ENCODE results near the gene ICAM2.
"Not testable (repeated sequence)": the region's sequence is repeated elsewhere in the genome, so short reads cannot be mapped to it uniquely, and the experiment has no call there.

The ICAM2 gene

GRCh38 chr17:63985387-63986140 lies 34.9 kb downstream of the ICAM2 start:
- no peaks in the 10 kb centered on the region for H3K36me3 ChIP-seq (ENCODE audit: control insufficient read depth, insufficient read depth, low read length)
- H3K9ac ChIP-seq (ENCODE audit: low read length) = no peak overlapping the region
- H3K4me3 ChIP-seq (ENCODE audit: low read length) = no peak overlapping the region
- H3K4me1 ChIP-seq (ENCODE audit: control insufficient read depth, insufficient read depth, low read length) = no peaks in the 10 kb centered on the region
- H3K27me3 ChIP-seq (ENCODE audit: control insufficient read depth, insufficient read depth, low read length) = peaks cover 4% of the 10 kb centered on the region
- no peak overlapping the region for H3K27ac ChIP-seq (ENCODE audit: low read depth, low read length)

GRCh38 chr17:63984651-63985386 lies 35.6 kb downstream of the ICAM2 start:
- Histone ChIP-seq H3K4me3 (ENCODE audit: low read length) (no peak overlapping the region), H3K27me3 (ENCODE audit: control insufficient read depth, insufficient read depth, low read length) (no peaks in the 10 kb centered on the region), H3K27ac (ENCODE audit: low read depth, low read length) (no peak overlapping the region), H3K9ac (ENCODE audit: low read length) (no peak overlapping the region), H3K36me3 (ENCODE audit: control insufficient read depth, insufficient read depth, low read length) (no peaks in the 10 kb centered on the region), H3K4me1 (ENCODE audit: control insufficient read depth, insufficient read depth, low read length) (no peaks in the 10 kb centered on the region)

- no peak overlapping the region for H3K27ac ChIP-seq (ENCODE audit: low read depth, low read length)
- no peaks in the 10 kb centered on the region for H3K27me3 ChIP-seq (ENCODE audit: control insufficient read depth, insufficient read depth, low read length)
- H3K4me3 ChIP-seq (ENCODE audit: low read length) = no peak overlapping the region
- no peaks in the 10 kb centered on the region for H3K4me1 ChIP-seq (ENCODE audit: control insufficient read depth, insufficient read depth, low read length)
- no peak overlapping the region for H3K9ac ChIP-seq (ENCODE audit: low read length)
- H3K36me3 ChIP-seq (ENCODE audit: control insufficient read depth, insufficient read depth, low read length) = no peaks in the 10 kb centered on the region
Measured at GRCh38 chr17:63984236-63984635, 36.2 kb downstream of the ICAM2 start.

DNA sequence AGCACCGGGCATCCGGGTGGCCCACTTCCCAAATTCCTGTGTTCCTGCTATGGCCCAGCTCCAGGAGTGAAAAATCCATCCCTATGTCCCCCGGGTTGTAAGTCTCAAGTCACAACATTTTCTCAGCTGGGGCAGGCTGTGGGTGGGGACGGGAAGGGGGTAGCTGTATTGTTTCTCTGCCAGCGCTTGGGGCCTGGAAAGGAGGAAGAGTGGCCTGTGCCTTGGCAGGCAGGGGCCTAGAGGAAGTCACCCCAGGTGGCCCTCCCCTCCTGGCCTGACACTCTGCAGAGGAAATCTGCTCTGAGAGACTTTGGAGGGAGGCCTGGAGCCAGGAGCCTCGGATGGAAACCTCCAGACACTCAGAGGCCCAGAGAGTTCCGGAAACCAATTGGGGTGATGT lies 37.1 kb downstream of the ICAM2 start:
- Histone ChIP-seq H3K27me3 (ENCODE audit: control insufficient read depth, insufficient read depth, low read length) (no peaks in the 10 kb centered on the region), H3K36me3 (ENCODE audit: control insufficient read depth, insufficient read depth, low read length) (no peaks in the 10 kb centered on the region), H3K27ac (ENCODE audit: low read depth, low read length) (no peak overlapping the region), H3K9ac (ENCODE audit: low read length) (no peak overlapping the region), H3K4me3 (ENCODE audit: low read length) (no peak overlapping the region), H3K4me1 (ENCODE audit: control insufficient read depth, insufficient read depth, low read length) (no peaks in the 10 kb centered on the region)

GRCh38 chr17:63982641-63983040 lies 37.8 kb downstream of the ICAM2 start:
- H3K4me1 ChIP-seq (ENCODE audit: control insufficient read depth, insufficient read depth, low read length); H3K27ac ChIP-seq (ENCODE audit: low read depth, low read length); H3K27me3 ChIP-seq (ENCODE audit: control insufficient read depth, insufficient read depth, low read length); H3K4me3 ChIP-seq (ENCODE audit: low read length); H3K36me3 ChIP-seq (ENCODE audit: control insufficient read depth, insufficient read depth, low read length); H3K9ac ChIP-seq (ENCODE audit: low read length): not testable (repeated sequence)

- H3K36me3 ChIP-seq (ENCODE audit: control insufficient read depth, insufficient read depth, low read length) = no peaks in the 10 kb centered on the region
- H3K4me1 ChIP-seq (ENCODE audit: control insufficient read depth, insufficient read depth, low read length) = no peaks in the 10 kb centered on the region
- H3K9ac ChIP-seq (ENCODE audit: low read length) = no peak overlapping the region
- no peaks in the 10 kb centered on the region for H3K27me3 ChIP-seq (ENCODE audit: control insufficient read depth, insufficient read depth, low read length)
- no peak overlapping the region for H3K27ac ChIP-seq (ENCODE audit: low read depth, low read length)
- H3K4me3 ChIP-seq (ENCODE audit: low read length) = no peak overlapping the region
Measured at GRCh38 chr17:63978272-63979200, 41.9 kb downstream of the ICAM2 start.

- no peak overlapping the region for H3K4me3 ChIP-seq (ENCODE audit: low read length)
- H3K27me3 ChIP-seq (ENCODE audit: control insufficient read depth, insufficient read depth, low read length) = no peaks in the 10 kb centered on the region
- H3K9ac ChIP-seq (ENCODE audit: low read length) = no peak overlapping the region
- H3K27ac ChIP-seq (ENCODE audit: low read depth, low read length) = no peak overlapping the region
- H3K36me3 ChIP-seq (ENCODE audit: control insufficient read depth, insufficient read depth, low read length) = no peaks in the 10 kb centered on the region
- no peaks in the 10 kb centered on the region for H3K4me1 ChIP-seq (ENCODE audit: control insufficient read depth, insufficient read depth, low read length)
Measured at GRCh38 chr17:63976702-63977101, 43.7 kb downstream of the ICAM2 start.

DNA sequence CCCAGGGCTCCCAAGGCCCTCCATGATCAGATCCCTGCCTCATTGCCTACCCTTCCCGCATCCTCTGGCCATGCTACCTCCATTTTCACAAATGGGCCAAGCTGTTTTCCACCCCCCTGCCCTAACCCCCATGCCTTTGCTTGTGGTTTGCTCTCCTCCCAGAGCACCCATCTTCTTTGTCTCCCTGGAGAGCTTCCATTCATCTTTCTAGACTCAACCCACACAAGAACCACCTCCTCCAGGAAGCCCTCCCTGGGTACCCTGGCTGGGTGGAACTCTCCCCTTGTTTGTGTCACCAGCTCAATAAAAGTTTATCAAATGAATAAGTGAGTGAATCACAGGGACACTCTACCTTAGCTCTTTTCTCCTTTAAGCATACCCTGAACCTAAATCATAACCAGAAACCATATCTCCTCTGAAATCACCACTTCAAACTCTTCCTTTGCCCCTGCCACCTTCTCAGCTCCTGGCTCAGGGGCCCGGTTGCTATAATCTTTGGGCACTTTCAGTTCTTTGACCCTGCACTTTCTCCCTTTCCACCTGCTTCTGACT lies 44.8 kb downstream of the ICAM2 start:
- no peaks in the 10 kb centered on the region for H3K27me3 ChIP-seq (ENCODE audit: control insufficient read depth, insufficient read depth, low read length)
- no peaks in the 10 kb centered on the region for H3K36me3 ChIP-seq (ENCODE audit: control insufficient read depth, insufficient read depth, low read length)
- no peaks in the 10 kb centered on the region for H3K4me1 ChIP-seq (ENCODE audit: control insufficient read depth, insufficient read depth, low read length)
- no peak overlapping the region for H3K9ac ChIP-seq (ENCODE audit: low read length)
- no peak overlapping the region for H3K4me3 ChIP-seq (ENCODE audit: low read length)
- no peak overlapping the region for H3K27ac ChIP-seq (ENCODE audit: low read depth, low read length)

GRCh38 chr17:63974594-63975192 lies 45.7 kb downstream of the ICAM2 start:
- Histone ChIP-seq H3K36me3 (ENCODE audit: control insufficient read depth, insufficient read depth, low read length) (no peaks in the 10 kb centered on the region), H3K27me3 (ENCODE audit: control insufficient read depth, insufficient read depth, low read length) (no peaks in the 10 kb centered on the region), H3K4me1 (ENCODE audit: control insufficient read depth, insufficient read depth, low read length) (no peaks in the 10 kb centered on the region), H3K4me3 (ENCODE audit: low read length) (no peak overlapping the region), H3K27ac (ENCODE audit: low read depth, low read length) (no peak overlapping the region), H3K9ac (ENCODE audit: low read length) (no peak overlapping the region)

DNA sequence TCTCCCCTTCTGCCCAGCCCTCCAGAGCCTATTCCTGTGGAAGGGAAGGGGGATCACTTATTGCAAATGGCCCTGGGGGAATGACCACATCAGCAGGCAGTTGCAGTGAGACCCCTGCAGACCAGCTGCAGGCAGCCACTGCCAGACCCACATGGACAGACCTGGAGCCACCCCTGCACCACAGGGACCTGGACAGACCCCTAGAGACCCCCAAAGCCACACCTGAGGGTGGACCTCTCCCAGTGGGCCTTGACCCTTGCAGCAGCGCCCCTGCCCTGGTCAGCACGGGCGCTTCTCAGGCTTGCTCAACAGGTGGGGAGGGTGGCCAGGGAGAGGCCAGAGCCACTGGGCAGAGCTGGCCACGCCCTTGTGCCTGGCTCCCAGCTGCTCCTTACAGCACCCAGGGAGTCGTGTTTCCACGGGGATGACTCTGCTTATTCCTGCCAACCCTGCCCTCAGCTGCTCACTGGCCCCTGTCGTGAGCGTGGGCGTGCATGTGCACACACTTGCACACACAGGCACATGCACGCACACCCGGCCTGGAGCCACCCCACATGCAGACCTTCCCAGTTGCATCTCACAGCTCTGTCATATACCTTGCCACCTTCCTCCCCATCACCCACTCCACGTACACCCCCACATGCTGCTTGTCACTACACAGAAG lies 46.4 kb downstream of the ICAM2 start:
- H3K9ac ChIP-seq (ENCODE audit: low read length) = no peak overlapping the region
- H3K4me1 ChIP-seq (ENCODE audit: control insufficient read depth, insufficient read depth, low read length) = no peaks in the 10 kb centered on the region
- no peak overlapping the region for H3K27ac ChIP-seq (ENCODE audit: low read depth, low read length)
- no peak overlapping the region for H3K4me3 ChIP-seq (ENCODE audit: low read length)
- H3K36me3 ChIP-seq (ENCODE audit: control insufficient read depth, insufficient read depth, low read length) = no peaks in the 10 kb centered on the region
- no peaks in the 10 kb centered on the region for H3K27me3 ChIP-seq (ENCODE audit: control insufficient read depth, insufficient read depth, low read length)

- no peak overlapping the region for H3K9ac ChIP-seq (ENCODE audit: low read length)
- H3K36me3 ChIP-seq (ENCODE audit: control insufficient read depth, insufficient read depth, low read length) = no peaks in the 10 kb centered on the region
- H3K4me1 ChIP-seq (ENCODE audit: control insufficient read depth, insufficient read depth, low read length) = no peaks in the 10 kb centered on the region
- H3K27me3 ChIP-seq (ENCODE audit: control insufficient read depth, insufficient read depth, low read length) = no peaks in the 10 kb centered on the region
- no peak overlapping the region for H3K27ac ChIP-seq (ENCODE audit: low read depth, low read length)
- no peak overlapping the region for H3K4me3 ChIP-seq (ENCODE audit: low read length)
Measured at GRCh38 chr17:63973247-63973646, 47.2 kb downstream of the ICAM2 start.
